Left renal cortex interstitium (tissue), 4 donors: ENCODE data around the gene ANKRD33B. TPM values are rescaled to one million over a fixed set of nuclear protein-coding genes. Genes with fewer than 3 reads are reported as not detected.

Experiments used
- DNase-seq, 4 donors: peaks; one replicate each; pipeline ENCODE4 v3.0.0-alpha.2; 2013; ENCODE audit warnings: low read depth in 4 of 4, low spot score in 2 of 4, missing footprints in 1 of 4
- polyA plus RNA-seq, 4 donors: library from polyadenylated mRNA; unstranded; fragments of 120-200 nt; gene quantifications; one replicate each; pipeline ENCODE4 v1.2.1, GENCODE V29; 2013; ENCODE audit not compliant: insufficient read length in 4 of 4

The ANKRD33B gene
- polyA plus RNA-seq, 4 donors, result 1.5 to 1.7 (median 1.6) TPM

- no peak for DNase-seq
Measured at GRCh38 chr5:10671041-10672008, 107.5 kb downstream of the ANKRD33B start.

DNA sequence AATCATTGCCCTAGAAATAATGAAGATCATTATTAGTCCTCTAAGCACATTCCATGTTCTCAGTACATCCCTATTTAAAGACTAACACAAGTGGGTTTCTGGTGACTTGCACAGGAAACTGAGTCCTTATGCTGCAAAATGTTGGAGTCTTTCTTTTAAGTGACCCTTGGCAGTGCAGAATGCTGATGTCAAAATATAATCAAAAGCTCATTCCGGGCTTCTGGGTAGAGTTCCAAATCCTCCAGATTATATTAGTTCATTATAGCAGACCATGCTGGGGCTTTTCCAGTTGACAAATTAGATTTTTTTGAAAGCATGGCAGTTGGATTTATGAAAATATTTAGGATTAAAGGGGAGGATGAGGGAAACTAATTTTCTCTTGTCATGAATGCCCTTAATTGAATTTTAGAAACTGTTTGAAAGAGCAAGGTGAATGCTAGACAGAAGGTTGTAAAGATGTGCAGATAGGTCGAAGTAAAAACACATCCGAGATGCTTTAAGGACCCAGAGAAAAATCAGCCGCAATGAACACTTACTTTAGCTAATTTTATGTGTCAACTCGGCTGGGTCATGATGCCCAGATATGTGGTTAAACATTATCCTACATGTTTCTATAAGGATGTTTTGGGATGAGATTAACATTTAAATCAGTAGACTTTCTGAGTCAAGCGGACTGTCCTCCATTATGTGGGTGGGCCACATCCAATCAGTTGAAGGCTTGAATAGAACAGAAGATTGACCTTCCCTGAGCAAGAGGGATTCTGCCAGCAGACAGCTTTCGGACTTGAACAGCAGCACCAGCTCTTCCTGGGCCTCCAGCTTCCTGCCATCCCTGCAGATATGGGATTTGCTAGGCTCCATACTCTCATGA is 108.5 kb downstream of the ANKRD33B start:
- no peak for DNase-seq

DNA sequence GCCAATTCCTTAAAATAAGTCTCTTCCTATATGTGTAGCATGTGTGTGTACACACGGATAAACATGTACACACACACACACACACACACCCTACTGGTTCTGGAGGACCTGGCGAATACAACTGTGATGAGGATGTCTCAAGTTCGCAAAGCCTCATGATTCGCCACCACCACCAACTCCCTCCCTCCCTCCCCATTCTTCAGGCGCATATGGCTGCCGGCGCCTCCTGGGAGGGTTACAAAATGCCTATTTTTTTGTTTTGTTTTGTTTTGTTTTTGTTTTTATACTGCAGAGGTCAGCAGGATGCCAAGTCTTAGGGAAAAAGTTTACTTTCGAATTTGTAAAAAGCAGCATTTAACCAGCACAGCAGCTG is 109.1 kb downstream of the ANKRD33B start:
- no peak for DNase-seq

DNA sequence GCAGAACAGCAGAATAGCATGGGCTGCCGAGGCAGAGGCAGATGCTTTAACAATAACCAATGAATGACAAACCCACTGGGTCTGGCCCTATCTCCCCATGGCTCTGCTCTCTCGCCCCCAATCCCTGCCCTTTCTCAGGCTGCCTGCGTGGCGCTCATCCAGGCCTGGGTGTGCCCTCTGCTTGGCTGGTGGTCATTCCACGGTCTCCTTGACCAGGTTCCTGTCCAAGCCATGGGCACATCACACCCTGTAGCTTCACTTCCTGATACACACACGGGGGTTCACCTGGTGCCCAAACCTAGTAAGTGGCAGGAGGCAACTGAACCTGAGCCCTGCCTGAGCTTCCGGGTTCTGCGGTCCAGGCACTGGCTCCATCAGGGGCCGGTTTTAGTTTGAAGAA is 109.5 kb downstream of the ANKRD33B start:
- DNase-seq, result no peak

DNA sequence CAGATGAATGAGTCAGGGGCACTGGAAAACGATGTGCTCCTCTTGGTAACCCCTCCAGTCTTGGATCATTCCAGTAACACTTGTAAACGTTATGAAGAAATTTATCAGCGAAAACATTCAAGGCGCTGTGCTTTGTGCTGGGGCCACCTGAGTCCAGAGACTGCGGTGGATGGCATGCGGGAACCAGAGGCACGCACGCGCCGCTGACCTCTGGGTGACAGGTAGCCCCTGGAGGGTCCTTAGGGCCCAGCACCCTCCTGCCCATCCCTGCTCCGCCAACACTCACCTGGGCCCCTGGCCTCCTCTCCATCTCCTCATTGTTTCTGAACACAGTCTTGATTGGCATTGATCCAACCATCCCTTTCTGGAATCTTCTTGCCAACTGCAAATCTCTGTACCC is 110.2 kb downstream of the ANKRD33B start:
- DNase-seq, result no peak

DNA sequence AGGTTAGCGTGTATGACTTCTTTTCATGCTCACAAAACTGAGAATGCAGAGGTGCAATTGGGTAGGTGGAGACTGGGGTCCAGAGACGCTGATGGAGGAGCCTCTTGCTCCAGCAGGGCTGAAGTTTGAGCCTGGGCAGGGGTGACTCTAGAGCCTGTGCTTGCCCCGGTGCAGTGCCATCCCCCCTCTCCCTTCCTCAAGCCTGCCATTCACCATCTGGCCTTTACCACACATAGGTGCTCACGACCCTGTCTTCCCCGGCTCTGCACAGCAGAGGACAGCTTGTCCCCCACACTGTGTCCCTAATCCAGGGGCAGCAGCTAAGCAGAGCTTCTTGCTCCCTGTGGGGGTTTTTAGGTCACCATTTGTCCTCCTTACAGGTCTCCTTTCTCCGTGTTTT is 110.7 kb downstream of the ANKRD33B start:
- DNase-seq, result no peak

GRCh38 chr5:10675177-10675700 is 111.4 kb downstream of the ANKRD33B start:
- no peak for DNase-seq

DNA sequence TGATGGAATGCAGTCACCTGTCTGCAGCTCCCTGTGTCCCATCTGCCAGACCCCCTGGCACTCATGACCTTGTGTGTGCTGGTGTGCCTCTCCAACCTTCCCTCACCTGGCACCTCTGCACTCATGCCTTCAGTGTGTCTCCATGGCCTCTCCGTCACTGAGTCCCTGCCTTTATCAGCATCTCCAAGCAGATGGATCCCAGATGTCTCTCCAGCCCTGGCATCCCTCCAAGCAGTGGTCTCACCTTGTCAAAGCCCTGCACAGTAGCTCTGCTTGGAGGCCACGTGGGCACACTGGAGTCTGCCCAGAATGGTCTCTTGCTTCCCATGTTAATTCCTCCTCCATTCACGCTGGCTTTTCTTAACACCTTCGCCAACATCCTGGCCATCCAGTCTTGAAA is 112.4 kb downstream of the ANKRD33B start:
- no peak for DNase-seq

DNA sequence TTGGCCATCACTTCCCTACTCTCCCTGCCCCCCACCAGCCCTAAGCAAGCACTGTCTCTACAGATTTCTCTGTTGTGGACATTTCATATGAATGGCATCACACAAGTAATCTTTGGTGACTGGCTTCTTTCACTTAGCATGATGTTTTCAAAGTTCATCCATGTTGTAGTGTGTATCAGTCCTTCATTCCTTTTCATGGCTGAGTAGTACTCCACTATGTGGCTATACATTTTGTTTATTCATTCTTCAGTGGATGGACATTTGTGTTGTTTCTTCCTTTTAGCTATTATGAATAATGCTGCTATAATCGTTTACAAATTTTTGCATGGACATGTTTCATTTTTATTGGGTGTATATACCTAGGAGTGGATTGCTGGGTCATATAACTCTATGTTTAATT is 113.1 kb downstream of the ANKRD33B start:
- no peak for DNase-seq

- no peak for DNase-seq
Measured at GRCh38 chr5:10677533-10677932, 113.7 kb downstream of the ANKRD33B start.

DNA sequence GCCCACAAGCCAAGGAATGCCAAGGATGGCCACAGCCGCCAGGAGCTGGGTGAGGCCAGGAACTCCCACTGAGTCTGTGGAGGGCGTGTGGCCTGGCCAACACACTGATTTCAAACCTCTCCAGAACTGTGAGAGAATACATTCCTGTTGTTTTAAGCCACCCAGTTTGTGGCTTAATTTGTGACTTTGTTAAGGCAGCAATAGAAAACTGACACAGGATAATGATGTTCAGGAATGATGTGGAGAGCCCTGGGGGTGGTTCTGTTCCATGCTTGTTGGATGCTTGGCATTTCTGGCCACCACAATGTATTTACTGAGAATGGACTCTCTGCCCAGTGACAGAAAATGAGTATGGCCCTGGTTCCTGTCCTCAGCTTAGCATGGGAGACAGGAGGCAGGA is 114.4 kb downstream of the ANKRD33B start:
- DNase-seq, result no peak

- no peak for DNase-seq
Measured at GRCh38 chr5:10679336-10679988, 115.6 kb downstream of the ANKRD33B start.

GRCh38 chr5:10680876-10681481 is 117.1 kb downstream of the ANKRD33B start:
- no peak for DNase-seq

DNA sequence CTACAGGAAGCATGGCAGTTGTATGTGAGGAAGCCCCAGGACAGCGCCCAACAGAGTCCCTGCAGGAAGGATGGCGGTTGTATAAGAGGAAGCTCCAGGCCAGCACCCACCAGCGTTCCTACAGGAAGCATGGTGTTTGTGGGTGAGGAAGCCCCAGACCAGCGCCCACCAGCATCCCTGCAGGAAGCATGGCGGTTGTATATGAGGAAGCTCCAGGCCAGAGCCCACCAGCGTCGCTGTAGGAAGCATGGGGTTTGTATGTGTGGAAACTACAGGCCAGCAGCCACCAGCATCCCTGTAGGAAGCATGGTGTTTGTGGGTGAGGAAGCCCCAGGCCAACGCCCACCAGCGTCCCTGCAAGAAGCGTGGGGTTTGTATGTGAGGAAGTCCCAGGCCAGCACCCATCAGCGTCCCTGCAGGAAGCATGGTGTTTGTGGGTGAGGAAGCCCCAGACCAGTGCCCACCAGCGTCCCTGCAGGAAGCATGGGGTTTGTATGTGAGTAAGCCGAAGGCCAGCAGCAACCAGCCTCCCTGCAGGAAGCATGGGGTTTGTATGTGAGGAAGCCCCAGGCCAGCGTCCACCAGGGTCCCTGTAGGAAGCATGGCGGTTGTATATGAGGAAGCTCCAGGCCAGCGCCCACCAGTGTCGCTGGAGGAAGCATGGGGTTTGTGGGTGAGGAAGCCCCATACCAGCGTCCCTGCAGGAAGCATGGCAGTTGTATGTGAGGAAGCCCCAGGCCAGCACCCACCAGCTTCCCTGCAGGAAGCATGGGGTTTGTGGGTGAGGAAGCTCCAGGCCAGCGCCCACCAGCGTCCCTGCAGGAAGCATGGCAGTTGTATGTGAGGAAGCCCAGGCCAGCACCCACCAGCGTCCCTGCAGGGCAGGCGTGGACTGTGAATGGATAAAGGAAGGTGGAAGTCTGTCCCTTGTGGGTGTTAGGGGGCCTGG is 118.1 kb downstream of the ANKRD33B start:
- no peak for DNase-seq

DNA sequence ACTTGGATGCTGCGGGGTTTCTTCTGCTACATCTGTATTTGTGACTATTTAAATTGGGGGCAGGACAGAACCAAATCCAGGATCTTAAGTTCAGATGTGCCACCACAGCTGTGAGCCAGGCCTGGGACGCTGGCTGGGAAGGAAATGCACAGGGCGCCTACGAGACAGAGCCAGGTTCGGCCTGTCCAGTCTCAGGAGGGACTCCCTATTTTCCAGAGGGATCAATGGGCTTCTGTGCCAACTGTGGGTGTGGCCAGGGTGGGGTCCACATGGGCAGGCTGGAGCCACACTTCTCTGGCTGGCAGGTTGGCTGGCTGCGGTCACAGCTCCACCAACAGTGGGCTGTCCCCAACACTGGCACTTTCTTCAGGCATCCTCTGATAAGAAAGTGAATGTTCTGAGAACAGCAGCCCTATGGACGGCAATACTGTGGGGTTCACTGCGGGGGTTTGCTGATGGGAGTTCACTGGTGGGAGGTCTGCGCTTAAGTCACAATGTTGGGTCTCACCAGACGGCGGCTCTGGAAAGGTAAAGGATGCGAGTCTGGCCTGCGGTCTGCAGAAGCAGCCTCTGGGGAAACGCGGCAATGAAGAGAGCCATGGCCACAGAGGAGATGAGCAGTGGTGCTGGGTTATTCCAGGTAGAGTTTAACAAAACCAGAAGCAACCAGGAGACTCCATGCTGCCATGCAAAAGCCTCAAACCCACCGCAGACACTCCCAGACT is 119.1 kb downstream of the ANKRD33B start:
- DNase-seq, result no peak

- no peak for DNase-seq
Measured at GRCh38 chr5:10684303-10685086, 120.6 kb downstream of the ANKRD33B start.

DNA sequence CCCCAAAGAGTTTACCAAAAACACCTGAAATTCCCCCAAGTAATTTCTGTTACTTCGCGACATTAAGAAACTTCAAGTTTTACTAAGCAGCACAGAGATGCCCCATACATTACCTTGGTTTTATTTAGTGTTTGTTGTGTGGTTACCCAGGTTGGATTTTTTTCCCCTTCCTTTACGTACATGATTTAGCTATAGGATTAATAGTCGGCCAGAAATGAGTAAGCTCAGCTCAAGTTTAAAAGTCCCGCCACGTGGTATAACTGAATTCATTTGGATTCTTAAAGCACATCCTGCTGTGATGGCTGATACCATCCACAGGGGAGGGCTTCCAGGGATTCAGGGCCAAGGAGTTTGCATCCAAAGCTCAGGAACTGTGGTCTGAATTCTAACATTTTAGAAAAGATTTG is 121.2 kb downstream of the ANKRD33B start:
- DNase-seq, result no peak

- no peak for DNase-seq
Measured at GRCh38 chr5:10686890-10687289, 123.0 kb downstream of the ANKRD33B start.
